ENCODE data around the gene UCN. TPM values are rescaled to one million over a fixed set of nuclear protein-coding genes. Genes with fewer than 3 reads are reported as not detected.

UCN gene
- total and polyA plus RNA-seq, 2 of the 4 experiments (the other 2 are of a cell fraction) = 0.22 TPM; not detected in 1

DNA sequence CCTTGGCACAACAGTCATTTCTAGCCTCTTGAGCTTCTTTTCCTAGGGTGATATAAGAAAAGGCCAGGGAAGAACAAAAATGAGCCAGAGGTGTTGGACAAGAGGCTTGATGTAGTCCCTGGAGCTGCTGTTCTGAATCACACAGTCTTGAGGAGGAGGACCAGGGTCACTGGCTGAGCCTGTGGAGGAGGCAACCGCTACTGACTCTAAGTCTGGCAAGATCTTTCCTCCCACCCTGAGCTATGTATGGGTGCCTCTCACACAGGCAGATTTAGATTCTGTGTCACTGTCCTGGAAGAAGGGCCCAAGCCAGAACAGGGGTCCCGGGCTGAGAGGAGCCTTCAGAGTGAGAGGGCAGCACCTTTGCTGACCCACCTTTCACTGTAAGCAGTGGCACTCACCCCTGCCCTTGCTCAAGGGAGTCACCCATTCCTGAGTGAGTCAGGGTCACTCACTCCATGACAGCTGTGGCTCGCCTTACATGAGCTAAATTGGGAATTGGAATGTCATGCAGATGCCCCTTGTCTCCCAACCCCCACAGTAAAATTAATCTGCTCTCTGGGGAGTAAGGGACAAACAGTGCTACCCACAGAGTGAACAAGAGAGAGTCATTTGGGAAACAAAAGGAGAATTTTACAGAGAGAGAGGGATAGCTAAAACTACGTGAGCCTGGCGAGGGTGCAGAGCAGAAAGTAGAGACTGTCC, 26.2 kb downstream of the UCN start, which contains the start of gene TRIM54 (continued):
- TF ChIP-seq RCOR1 (IDR thresholded peaks at IDR 0.05; ENCODE audit: insufficient replicate concordance, low read length) (no peak), RFX5 (IDR thresholded peaks at IDR 0.05; ENCODE audit: low read depth, low read length) (no peak)

DNA sequence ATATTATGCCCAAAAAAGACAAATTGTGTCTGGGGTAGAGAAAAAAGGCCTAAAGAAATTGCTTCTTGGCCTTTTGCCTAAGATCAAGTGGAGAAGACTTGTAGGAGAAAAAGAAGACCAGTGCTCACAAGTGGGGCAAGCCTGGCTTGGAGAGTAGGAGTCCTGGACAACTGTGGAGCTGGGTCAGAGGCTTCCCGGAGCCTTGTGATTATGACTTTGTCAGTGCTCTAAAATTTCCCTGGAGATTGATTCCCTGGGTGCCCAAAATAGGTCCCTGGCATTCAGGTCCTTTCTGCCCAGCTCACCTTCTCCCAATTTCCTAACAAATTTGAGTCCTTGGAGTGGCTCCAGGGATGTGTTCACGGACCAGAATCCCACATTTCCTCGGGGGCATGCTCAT, 26.8 kb downstream of the UCN start:
- Histone ChIP-seq H2AFZ (replicated peaks; ENCODE audit: low read length, poor library complexity) (no peak overlapping the region), H3K14ac (replicated peaks; ENCODE audit: low read depth, low read length) (no peak overlapping the region), H2BK20ac (ENCODE audit: low read depth, low read length) (no peak overlapping the region), H4K20me1 (ENCODE audit: insufficient read depth, low read length) (no peaks in the 10 kb centered on the region), H2BK15ac (ENCODE audit: low read depth, low read length) (no peak overlapping the region), H2BK120ac (ENCODE audit: low read depth, low read length) (0 out of 2 replicates have a peak overlapping the region, but pooled peaks have one; percentile 66), H3K27ac (ENCODE audit: insufficient read depth, low read length) (no peak overlapping the region), H3K79me1 (ENCODE audit: low read depth in 1 of 2, low read length in 2 of 2) (no peaks in the 10 kb centered on the region), H4K5ac (ENCODE audit: low read depth, low read length) (no peak overlapping the region), H3K36me3 (ENCODE audit: control insufficient read depth, insufficient read depth, low read length) (no peaks in the 10 kb centered on the region), H3K23ac (ENCODE audit: low read depth, low read length) (no peak overlapping the region), H3K27me3 (ENCODE audit: control insufficient read depth, insufficient read depth, low read length) (peaks cover 9% of the 10 kb centered on the region), H3K9ac (ENCODE audit: low read depth, low read length) (no peak overlapping the region), H3K4me2 (ENCODE audit: low read depth, low read length) (no peak overlapping the region), H3K4me1 (ENCODE audit: control insufficient read depth, insufficient read depth, low read length) (peaks cover 29% of the 10 kb centered on the region), H2AK5ac (ENCODE audit: low read depth, low read length) (no peak overlapping the region), H3K56ac (ENCODE audit: extremely low read depth, insufficient read depth, low read length) (no peak overlapping the region), H2AK9ac (replicated peaks; ENCODE audit: low read depth, low read length, poor library complexity) (no peak overlapping the region), H4K8ac (ENCODE audit: low read depth in 2 of 2, low read length in 2 of 2) (no peak overlapping the region), H3K9me1 (ENCODE audit: insufficient read depth, low read length) (peaks cover 17% of the 10 kb centered on the region), H3K9me3 (ENCODE audit: control insufficient read depth, insufficient read depth, low read length) (no peaks in the 10 kb centered on the region), H2BK5ac (ENCODE audit: low read depth, low read length, poor library complexity, severe bottlenecking) (no peak overlapping the region), H3K4ac (ENCODE audit: low read depth, low read length) (no peak overlapping the region; the same call in 1 of the 2 replicates), H3K18ac (ENCODE audit: low read depth, low read length) (no peak overlapping the region), H3K4me3 (ENCODE audit: insufficient read depth, low read depth, low read length) (no peak overlapping the region), H4K91ac (ENCODE audit: insufficient read depth, low read depth, low read length) (no peak overlapping the region)
- ChIA-PET CTCF (interaction anchor here (0.7 to 4.1 kb wide), 4 partner anchors 11 to 21 kb away, joined by 3 to 34 read pairs (median 10); no protein-coding TSS in a partner anchor), POLR2A (ENCODE audit: unreplicated experiment) (no interaction called here)
- in situ Hi-C loops (cut with MboI; ENCODE audit: low sequenced_read_pairs) = loop anchor here (5.0 kb wide), 1 partner anchor 184 kb away; no protein-coding TSS in a partner anchor
- dilution Hi-C loops (cut with HindIII; ENCODE audit: low sequenced_read_pairs, unreplicated experiment) = no loop called here
- ATAC-seq (ENCODE audit: low read depth) = no peak
- TF ChIP-seq BHLHE40 (IDR thresholded peaks at IDR 0.05; ENCODE audit: low read depth, low read length) (no peak), RAD21 (IDR thresholded peaks at IDR 0.05; ENCODE audit: low read length) (no peak), NFE2L2 (IDR thresholded peaks at IDR 0.05; ENCODE audit: low read depth, low read length) (no peak), MAZ (IDR thresholded peaks at IDR 0.05; ENCODE audit: borderline replicate concordance, low read depth, low read length) (no peak), FOS (IDR thresholded peaks at IDR 0.05; ENCODE audit: low read depth, low read length) (no peak), RFX5 (IDR thresholded peaks at IDR 0.05; ENCODE audit: low read depth, low read length) (no peak), MAFK (IDR thresholded peaks at IDR 0.05; ENCODE audit: low read depth, low read length) (no peak), MXI1 (IDR thresholded peaks at IDR 0.05; ENCODE audit: borderline replicate concordance, low read depth, low read length) (no peak), CEBPB (IDR thresholded peaks at IDR 0.05; ENCODE audit: low read depth, low read length) (no peak)
- TF ChIP-seq, protein P1, sequence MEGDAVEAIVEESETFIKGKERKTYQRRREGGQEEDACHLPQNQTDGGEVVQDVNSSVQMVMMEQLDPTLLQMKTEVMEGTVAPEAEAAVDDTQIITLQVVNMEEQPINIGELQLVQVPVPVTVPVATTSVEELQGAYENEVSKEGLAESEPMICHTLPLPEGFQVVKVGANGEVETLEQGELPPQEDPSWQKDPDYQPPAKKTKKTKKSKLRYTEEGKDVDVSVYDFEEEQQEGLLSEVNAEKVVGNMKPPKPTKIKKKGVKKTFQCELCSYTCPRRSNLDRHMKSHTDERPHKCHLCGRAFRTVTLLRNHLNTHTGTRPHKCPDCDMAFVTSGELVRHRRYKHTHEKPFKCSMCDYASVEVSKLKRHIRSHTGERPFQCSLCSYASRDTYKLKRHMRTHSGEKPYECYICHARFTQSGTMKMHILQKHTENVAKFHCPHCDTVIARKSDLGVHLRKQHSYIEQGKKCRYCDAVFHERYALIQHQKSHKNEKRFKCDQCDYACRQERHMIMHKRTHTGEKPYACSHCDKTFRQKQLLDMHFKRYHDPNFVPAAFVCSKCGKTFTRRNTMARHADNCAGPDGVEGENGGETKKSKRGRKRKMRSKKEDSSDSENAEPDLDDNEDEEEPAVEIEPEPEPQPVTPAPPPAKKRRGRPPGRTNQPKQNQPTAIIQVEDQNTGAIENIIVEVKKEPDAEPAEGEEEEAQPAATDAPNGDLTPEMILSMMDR (conservative IDR thresholded peaks at IDR 0.05; ENCODE audit: low read depth, low read length) = no peak
- no TSS peak for BruUV-seq (replicated peaks)
- DNase-seq = no peak
- intact Hi-C loops (cut with micrococcal nuclease) = loop anchor here (2.0 kb wide), 2 partner anchors 69 to 183 kb away; partner anchors contain the start of genes ATRAID and SLC5A6
- no CpG with 5 or more reads among the region's 3 CpGs for WGBS, 2 experiments (ENCODE audit: extremely low coverage in 2 of 2, insufficient read length in 1 of 2)

Measured in IMR-90 (cell line).